ENCODE data around the gene ZNF423. TPM values are rescaled to one million over a fixed set of nuclear protein-coding genes. Genes with fewer than 3 reads are reported as not detected.

Gene ZNF423
- polyA plus RNA-seq, 1 donor = 34.5 TPM

- no peak for DNase-seq
Measured at GRCh38 chr16:49822649-49823370, 33.1 kb downstream of the ZNF423 start.

- DNase-seq = no peak
Measured at GRCh38 chr16:49821614-49822282, 34.2 kb downstream of the ZNF423 start.

- DNase-seq = no peak
Measured at GRCh38 chr16:49821156-49821555, 34.8 kb downstream of the ZNF423 start.

- DNase-seq = no peak
Measured at GRCh38 chr16:49817754-49818507, 38.0 kb downstream of the ZNF423 start.

GRCh38 chr16:49816875-49817274 is 39.0 kb downstream of the ZNF423 start:
- no peak for DNase-seq

- DNase-seq = peak; percentile 54
Measured at GRCh38 chr16:49811644-49812334, 44.1 kb downstream of the ZNF423 start.

- no peak for DNase-seq
Measured at GRCh38 chr16:49810831-49811230, 45.1 kb downstream of the ZNF423 start.

GRCh38 chr16:49809561-49809960 is 46.4 kb downstream of the ZNF423 start:
- no peak for DNase-seq

GRCh38 chr16:49809062-49809461 is 46.9 kb downstream of the ZNF423 start:
- DNase-seq = no peak

GRCh38 chr16:49806446-49806845 is 49.5 kb downstream of the ZNF423 start:
- DNase-seq = no peak

- DNase-seq = no peak
Measured at GRCh38 chr16:49801290-49801689, 54.6 kb downstream of the ZNF423 start.

GRCh38 chr16:49800876-49801275 is 55.0 kb downstream of the ZNF423 start:
- DNase-seq = no peak

GRCh38 chr16:49800441-49800840 is 55.5 kb downstream of the ZNF423 start:
- no peak for DNase-seq

- no peak for DNase-seq
Measured at GRCh38 chr16:49799172-49799571, 56.7 kb downstream of the ZNF423 start.

GRCh38 chr16:49795513-49795912 is 60.4 kb downstream of the ZNF423 start:
- no peak for DNase-seq

GRCh38 chr16:49793244-49793643 is 62.7 kb downstream of the ZNF423 start:
- no peak for DNase-seq

- DNase-seq = no peak
Measured at GRCh38 chr16:49789616-49790015, 66.3 kb downstream of the ZNF423 start.

- no peak for DNase-seq
Measured at GRCh38 chr16:49788986-49789385, 66.9 kb downstream of the ZNF423 start.

GRCh38 chr16:49788572-49788971 is 67.3 kb downstream of the ZNF423 start:
- DNase-seq = peak; percentile 72

- DNase-seq = no peak
Measured at GRCh38 chr16:49786926-49787557, 68.9 kb downstream of the ZNF423 start.

GRCh38 chr16:49785970-49786369 is 69.9 kb downstream of the ZNF423 start:
- DNase-seq = no peak

GRCh38 chr16:49782405-49782804 is 73.5 kb downstream of the ZNF423 start:
- DNase-seq = no peak

All from hindlimb muscle (tissue), 1 donor.